ENCODE measurements around the gene HDAC4.

DNA sequence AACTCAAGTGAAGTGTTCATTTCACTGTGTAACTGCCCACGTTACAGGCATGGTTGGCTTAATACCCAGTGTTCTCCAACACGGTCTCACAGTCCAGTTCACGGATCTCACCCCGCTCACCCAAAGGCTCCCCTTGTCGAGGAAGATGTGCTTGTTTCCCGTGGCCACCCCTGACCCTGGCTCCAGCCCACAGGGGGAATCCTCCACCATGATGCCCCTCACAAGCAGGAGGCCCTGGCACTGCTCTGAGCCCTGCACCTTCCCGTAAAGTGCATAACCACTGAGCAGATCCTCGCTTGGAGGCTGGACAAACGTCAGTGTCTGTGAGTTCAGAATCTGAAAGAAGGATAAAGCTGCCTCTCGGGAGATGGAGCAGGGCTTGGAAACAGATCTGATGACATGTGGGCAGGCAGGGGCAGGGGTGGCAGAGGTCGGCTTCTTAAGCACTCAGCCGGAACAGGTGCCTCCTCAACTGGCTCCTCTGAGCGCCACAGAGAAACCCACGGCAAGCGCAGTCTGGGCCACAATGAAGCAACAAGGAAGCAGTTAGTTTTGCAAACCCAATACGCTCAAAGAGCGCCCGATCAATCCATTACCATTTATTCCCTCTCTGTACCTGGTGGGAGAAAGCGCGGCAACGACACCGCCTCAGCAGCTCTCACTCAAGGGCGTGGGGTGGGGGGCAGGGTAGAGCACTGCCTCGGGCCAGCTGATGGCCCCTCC lies 17.6 kb downstream of the HDAC4 start:
- TF ChIP-seq CTCF (IDR thresholded peaks at IDR 0.05) (no peak), POLR2AphosphoS5 (IDR thresholded peaks at IDR 0.05) (no peak), EP300 (IDR thresholded peaks at IDR 0.05) (no peak)
